ENCODE measurements around the gene CDH16.

- TF ChIP-seq CTCF (conservative IDR thresholded peaks at IDR 0.05): no peak
- TF ChIP-seq ZFX (IDR thresholded peaks at IDR 0.05): no peak
Measured at GRCh38 chr16:66914541-66914940, 4.1 kb downstream of the CDH16 start.
